ENCODE measurements around the gene NHSL1.

Gene NHSL1

DNA sequence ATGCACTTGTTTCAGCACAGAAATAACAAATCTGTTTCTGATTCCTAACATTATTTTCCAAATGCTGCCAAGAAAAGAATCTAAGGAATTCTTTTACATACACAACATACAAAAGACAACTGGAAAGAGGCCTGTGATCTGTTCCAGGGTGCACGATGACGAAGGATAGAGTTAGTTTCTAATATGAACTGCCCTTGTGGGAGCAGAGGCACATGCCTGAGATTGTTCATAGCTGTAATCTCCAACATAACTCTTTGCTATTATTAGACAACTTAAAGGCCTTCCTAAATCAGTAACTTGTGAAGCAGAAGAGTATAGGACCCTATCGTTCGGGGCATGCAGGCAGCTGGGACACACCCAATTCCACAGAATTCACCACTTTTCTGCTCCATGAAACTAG, 41.2 kb upstream of the NHSL1 start:
- TF ChIP-seq, protein P1, sequence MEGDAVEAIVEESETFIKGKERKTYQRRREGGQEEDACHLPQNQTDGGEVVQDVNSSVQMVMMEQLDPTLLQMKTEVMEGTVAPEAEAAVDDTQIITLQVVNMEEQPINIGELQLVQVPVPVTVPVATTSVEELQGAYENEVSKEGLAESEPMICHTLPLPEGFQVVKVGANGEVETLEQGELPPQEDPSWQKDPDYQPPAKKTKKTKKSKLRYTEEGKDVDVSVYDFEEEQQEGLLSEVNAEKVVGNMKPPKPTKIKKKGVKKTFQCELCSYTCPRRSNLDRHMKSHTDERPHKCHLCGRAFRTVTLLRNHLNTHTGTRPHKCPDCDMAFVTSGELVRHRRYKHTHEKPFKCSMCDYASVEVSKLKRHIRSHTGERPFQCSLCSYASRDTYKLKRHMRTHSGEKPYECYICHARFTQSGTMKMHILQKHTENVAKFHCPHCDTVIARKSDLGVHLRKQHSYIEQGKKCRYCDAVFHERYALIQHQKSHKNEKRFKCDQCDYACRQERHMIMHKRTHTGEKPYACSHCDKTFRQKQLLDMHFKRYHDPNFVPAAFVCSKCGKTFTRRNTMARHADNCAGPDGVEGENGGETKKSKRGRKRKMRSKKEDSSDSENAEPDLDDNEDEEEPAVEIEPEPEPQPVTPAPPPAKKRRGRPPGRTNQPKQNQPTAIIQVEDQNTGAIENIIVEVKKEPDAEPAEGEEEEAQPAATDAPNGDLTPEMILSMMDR (IDR thresholded peaks at IDR 0.05; ENCODE audit: borderline replicate concordance, insufficient read depth, low read depth, low read length) = no peak

DNA sequence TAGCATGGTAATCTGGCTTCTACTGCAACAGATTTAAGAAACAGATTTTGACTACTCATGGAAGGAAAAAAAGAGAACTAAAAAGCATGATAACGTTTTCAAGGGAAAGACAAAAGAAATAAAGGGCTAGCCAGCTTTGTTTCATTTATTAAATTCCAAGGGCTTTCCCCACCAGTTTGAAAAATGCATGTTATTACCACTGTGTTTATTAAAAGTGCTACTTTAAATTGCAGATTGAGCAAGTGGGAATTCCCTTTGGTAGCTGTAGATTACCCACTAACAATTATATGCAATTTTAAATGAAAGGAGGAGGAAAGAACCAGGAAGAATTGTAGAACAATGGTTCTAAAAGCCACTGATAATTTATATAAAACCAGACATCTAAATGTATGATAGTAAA, 40.6 kb upstream of the NHSL1 start:
- TF ChIP-seq, protein P1 (IDR thresholded peaks at IDR 0.05; ENCODE audit: borderline replicate concordance, insufficient read depth, low read depth, low read length) = no peak
- no peak overlapping the region for H3K4me3 ChIP-seq (ENCODE audit: low read depth, low read length)

More for the DNA sequence above, 41.2 kb upstream of the NHSL1 start:
- no peak overlapping the region for H3K4me3 ChIP-seq (ENCODE audit: low read depth, low read length)

DNA sequence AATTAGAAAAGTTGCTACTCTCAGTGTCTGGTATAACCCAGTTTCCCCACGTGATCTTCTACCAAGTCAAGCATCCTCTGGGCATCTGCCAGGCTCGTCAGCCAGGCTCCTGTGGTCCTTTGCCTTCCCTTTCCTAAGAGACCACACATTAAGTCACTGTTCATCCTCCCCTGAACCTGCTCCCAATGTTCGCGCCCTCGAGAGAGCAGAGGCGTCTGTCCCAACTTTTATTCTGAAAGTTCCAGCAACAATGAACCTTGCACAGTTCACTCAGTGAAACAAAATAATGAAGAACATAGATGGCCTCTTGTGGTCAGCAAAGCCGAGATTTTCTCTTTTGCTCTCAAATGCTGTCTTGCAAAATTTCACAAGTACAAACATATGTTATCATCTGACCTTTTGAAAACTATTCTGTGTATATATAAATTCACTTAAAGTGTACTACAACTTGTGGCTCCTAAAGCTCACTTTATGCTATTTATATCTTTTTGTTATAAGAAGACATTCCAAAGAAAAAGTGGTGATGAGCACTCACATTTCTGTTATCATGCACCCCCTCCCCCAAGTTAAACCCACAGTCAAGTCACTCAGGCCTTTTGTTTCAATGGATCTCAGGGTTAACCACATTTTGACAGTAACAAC, 39.2 kb upstream of the NHSL1 start:
- no peak overlapping the region for H3K4me3 ChIP-seq (ENCODE audit: low read depth, low read length)

DNA sequence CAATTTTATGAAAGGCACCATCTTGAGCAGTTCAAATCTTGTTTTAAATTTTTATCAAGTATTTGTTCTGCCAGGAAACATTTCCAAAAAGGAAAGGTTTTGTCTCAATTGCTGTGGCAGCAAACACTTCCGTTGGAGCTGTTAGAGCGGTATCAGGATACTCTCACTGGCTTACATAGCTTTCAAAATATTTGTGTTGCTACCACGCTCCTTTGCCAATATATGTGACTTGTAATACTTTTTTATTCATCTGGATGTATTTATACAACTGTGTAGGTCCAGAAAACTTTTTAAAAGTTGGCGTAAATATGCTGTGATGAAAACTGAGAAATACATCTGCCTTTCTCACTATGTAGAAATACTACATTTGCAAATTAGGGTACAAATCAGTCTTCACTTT, 37.8 kb upstream of the NHSL1 start:
- H3K4me3 ChIP-seq (ENCODE audit: low read depth, low read length) = no peak overlapping the region
- TF ChIP-seq, protein P1 (IDR thresholded peaks at IDR 0.05; ENCODE audit: borderline replicate concordance, insufficient read depth, low read depth, low read length) = no peak

More for the DNA sequence above, 39.2 kb upstream of the NHSL1 start:
- TF ChIP-seq, protein P1 (IDR thresholded peaks at IDR 0.05; ENCODE audit: borderline replicate concordance, insufficient read depth, low read depth, low read length) = no peak

DNA sequence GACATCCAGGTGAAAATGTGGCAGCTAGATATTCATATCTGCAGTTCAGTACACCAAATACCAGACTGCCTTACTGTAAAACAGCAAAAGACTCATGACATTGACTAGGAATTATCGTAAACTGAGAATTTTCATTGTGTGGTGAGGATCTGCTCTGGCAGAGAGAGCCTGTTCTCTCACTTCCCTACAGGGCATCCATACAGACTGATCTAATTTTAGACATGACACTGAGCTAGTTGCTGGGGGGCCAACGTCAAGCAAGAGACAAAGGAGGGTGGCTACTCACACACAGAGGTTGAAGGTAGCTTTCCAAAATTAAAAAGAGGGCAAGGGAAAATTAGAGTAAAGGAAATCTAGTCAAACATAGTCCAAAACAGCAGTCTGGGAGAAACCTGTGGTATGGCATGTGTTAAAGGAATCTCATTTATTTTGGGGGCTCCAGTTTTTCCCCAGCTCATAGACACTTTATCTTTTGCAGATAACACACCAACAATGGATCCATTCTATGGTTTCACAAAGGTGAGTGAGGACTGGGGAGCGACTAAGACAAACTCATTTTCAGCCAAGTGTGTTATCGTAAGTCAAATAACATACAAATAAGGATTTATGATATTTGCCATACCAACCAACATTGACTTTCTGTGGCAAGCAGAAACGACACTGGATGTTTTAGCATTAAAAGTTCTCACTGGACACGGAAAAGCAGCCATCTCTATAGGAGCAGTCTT, 36.6 kb upstream of the NHSL1 start:
- TF ChIP-seq, protein P1 (IDR thresholded peaks at IDR 0.05; ENCODE audit: borderline replicate concordance, insufficient read depth, low read depth, low read length) = no peak
- H3K4me3 ChIP-seq (ENCODE audit: low read depth, low read length) = no peak overlapping the region

DNA sequence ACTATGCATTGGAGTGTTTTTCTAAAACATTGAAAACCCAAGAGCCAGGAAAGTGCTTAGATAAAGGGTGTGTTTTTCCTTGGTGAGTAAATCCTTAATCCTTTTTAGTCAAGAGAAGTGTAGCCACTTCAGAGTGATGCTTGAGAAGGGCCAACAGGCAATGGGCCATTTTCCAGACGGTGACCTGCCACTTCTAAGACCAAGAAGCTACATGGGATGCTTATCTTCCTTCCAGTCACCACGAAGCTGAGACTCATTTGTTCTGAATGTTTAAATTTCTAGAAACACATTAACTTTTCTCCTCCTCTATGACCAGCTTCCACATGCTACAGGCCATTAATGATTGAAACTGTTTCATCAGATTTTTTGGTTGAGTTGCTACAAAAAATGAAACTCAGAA, 34.4 kb upstream of the NHSL1 start:
- TF ChIP-seq, protein P1 (IDR thresholded peaks at IDR 0.05; ENCODE audit: borderline replicate concordance, insufficient read depth, low read depth, low read length) = no peak
- no peak overlapping the region for H3K4me3 ChIP-seq (ENCODE audit: low read depth, low read length)

DNA sequence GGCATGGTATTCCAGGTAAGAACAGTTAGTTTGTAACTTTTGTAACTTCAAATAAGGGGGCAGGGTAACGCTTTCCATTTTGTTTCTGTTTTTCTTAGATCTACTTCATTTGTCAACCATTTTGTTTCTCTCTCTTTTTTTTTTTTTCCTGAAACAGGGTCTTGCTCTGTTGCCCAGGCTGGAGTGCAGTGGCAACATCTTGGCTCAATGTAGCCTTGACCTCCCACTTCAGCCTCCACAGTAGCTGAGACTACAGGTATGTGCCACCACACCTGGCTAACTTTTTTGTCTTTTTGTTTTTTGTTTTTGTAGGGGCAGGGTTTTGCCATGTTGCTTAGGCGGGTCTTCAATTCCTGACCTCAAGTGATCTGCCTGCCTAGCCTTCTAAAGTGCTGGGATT, 32.1 kb upstream of the NHSL1 start:
- no peak overlapping the region for H3K4me3 ChIP-seq (ENCODE audit: low read depth, low read length)
- TF ChIP-seq, protein P1 (IDR thresholded peaks at IDR 0.05; ENCODE audit: borderline replicate concordance, insufficient read depth, low read depth, low read length) = no peak
